Stimulated activated memory B cell treated with anti-CD40 and anti-IgM and Interleukin-4, amounts not matched to agents 10 μg/mL and 1 μg/mL and 100 μg/mL, for 72 hours (primary cell): ENCODE measurements around the gene MMRN2.
"Not testable (repeated sequence)": the region's sequence is repeated elsewhere in the genome, so short reads cannot be mapped to it uniquely, and the experiment has no call there.

ENCODE experiments used
- ATAC-seq: fragments of 150-1000 bp; cut with Tn5 transposase; 2 replicates; pipeline ENCODE4 v1.10.0; 2021
- H3K27ac Mint-ChIP-seq: one replicate; pipeline ENCODE4 v1.8.0; 2022; ENCODE audit warnings: mild to moderate bottlenecking, mixed read lengths
- H3K27me3 Mint-ChIP-seq: one replicate; pipeline ENCODE4 v1.8.0; 2022; ENCODE audit warnings: mixed read lengths
- H3K36me3 Mint-ChIP-seq: one replicate; pipeline ENCODE4 v1.8.0; 2022; ENCODE audit warnings: mixed read lengths
- H3K4me1 Mint-ChIP-seq: one replicate; pipeline ENCODE4 v1.8.0; 2022; ENCODE audit warnings: mixed read lengths
- H3K4me3 Mint-ChIP-seq: one replicate; pipeline ENCODE4 v1.8.0; 2022; ENCODE audit warnings: mild to moderate bottlenecking, moderate library complexity, mixed read lengths
- H3K9me3 Mint-ChIP-seq: one replicate; pipeline ENCODE4 v1.8.0; 2022; ENCODE audit warnings: mixed read lengths

Gene MMRN2

DNA sequence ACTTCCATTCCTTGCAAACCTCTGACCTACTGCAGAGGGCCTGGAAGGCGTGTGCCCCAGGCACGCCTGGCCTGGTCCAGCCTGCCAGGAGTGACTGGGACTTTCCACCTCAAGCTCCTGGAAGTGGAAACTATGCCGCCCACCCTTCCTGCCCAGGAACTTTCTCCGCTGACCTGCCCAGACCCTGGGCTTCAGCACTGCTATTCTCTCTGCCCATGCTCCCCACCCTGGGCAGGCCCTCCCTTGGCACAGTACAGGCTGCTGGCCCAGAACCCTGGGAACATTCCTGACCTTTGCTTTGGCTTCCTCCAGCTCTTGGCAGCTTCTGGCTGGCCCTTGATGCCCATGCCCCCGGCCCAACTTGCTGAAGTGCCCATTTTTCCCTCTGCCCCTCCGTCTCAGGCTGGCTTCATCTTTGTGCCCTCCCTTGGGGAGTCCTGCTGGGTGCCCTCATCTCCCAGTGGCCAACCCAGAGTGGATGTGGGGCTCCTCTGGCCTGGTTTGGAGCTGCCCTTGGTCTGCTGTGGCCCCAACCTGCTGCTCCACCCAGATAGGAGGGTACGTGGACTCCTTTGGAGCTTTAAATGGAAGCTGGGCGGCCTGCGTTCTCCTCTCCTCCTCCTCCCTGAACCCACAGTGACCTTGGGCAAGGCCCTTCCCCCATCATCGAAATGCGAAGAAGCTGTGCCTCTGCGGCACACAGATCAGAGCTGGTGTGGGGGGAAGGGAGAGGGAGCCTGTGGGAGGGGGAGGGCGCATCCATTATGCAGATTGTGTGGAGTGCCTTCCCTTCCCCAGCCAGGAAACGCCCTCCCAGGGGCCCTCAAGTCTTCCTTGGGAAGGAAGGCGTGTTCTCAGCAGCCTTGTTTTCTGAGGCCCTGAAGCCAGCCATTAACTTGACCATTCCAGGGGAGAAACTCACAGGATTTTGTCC is 3.4 kb downstream of the MMRN2 start:
- Mint-ChIP-seq H3K9me3 (peaks cover 8% of the 10 kb centered on the region), H3K27ac (no peak overlapping the region)
- ATAC-seq, result no peak

DNA sequence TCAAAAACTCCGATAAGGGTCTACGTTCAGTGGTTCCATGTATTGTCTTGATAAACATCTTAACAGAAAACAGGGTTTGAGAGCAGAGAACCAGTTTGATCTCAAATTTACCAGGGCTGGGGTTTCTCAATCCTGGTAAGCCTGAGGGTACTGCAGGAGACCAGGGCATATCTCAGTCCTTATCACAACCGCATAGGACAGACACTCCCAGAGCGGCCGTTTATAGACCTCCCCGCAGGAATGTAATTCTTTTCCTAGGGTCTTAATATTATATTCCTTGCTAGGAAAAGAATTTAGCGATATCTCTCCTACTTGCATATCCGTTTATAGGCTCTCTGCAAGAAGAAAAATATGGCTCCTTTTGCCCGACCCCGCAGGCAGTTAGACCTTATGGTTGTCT is 4.7 kb downstream of the MMRN2 start:
- H3K36me3 Mint-ChIP-seq, ATAC-seq, H3K4me1 Mint-ChIP-seq, H3K4me3 Mint-ChIP-seq, H3K27ac Mint-ChIP-seq, H3K9me3 Mint-ChIP-seq: not testable (repeated sequence)
- peaks cover 17% of the 10 kb centered on the region for H3K27me3 Mint-ChIP-seq

More for the DNA sequence above, 3.4 kb downstream of the MMRN2 start:
- no peaks in the 10 kb centered on the region for H3K36me3 Mint-ChIP-seq
- no peaks in the 10 kb centered on the region for H3K4me1 Mint-ChIP-seq
- H3K27me3 Mint-ChIP-seq, result peaks cover 8% of the 10 kb centered on the region
- no peak overlapping the region for H3K4me3 Mint-ChIP-seq

DNA sequence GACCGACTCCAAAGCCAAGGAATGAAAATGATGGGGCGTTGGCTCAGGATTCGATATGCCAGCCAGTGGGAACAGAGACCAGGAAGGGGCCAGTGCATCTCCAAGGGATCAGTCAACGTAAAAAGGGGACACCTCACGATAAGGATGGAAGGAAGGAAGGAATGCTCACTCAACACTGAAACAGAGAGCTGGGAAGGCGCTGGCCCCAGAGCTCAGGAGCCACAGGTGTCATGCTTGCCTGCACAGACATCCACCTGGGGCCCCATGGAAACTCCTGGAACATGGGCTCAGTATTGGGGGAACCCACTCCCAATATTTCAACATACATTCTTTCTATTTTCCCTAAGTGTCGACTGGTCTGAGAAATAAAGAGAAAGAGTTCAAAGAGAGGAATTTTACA is 5.3 kb downstream of the MMRN2 start:
- H3K27ac Mint-ChIP-seq, result no peak overlapping the region
- ATAC-seq, result no peak
- peaks cover 8% of the 10 kb centered on the region for H3K9me3 Mint-ChIP-seq
- peaks cover 13% of the 10 kb centered on the region for H3K27me3 Mint-ChIP-seq
- no peaks in the 10 kb centered on the region for H3K4me1 Mint-ChIP-seq
- H3K4me3 Mint-ChIP-seq, result no peak overlapping the region
- no peaks in the 10 kb centered on the region for H3K36me3 Mint-ChIP-seq

DNA sequence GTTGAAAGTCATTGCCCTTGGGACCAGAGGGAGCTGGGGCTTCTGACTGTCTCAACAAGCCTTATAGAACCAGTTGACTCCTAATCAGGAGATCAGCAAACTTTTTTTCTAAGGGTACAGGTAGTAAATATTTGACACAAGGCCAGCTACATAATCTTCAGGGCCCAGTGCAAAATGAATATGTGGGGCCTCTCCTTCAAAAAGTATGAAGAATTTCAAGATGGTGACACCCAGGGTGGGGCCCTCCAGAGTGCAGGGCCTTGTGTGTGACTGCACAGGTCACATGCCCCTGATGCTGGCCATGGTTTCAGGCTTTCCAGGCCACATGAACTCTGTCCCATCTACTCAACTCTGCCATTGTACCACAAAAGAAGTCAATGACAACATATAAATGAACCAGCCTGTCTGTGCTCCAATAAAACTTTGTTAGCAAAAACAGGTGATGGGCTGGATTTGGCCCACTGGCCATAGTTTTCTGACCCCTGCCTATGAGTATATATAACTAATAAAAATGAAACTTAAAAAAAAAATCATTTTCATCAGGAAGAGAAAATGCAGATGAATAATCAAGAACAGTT is 6.1 kb downstream of the MMRN2 start:
- H3K27ac Mint-ChIP-seq, result no peak overlapping the region
- no peak overlapping the region for H3K4me3 Mint-ChIP-seq
- no peaks in the 10 kb centered on the region for H3K4me1 Mint-ChIP-seq

DNA sequence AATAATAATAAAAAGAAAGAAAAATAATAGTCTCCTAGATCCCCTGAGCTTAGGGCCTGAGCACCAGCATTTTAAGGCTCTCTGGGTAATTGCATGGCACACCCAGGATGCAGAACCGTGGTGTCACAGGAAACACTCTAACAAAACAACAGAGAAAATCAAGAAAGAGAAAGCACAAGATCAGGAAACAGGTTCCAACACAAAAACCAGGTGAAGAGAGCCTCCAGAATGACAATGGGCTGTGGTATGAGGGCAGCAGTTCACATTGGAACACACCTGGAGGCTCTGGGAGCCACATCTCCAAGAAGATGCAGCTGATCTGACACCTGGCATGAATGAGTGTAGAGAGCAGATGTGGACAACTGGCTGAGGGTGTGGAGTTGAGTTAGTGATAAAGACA is 7.1 kb downstream of the MMRN2 start:
- H3K27me3 Mint-ChIP-seq, result peaks cover 21% of the 10 kb centered on the region
- peaks cover 8% of the 10 kb centered on the region for H3K9me3 Mint-ChIP-seq
- no peak for ATAC-seq
- H3K4me1 Mint-ChIP-seq, result no peaks in the 10 kb centered on the region
- H3K27ac Mint-ChIP-seq, result no peak overlapping the region
- no peaks in the 10 kb centered on the region for H3K36me3 Mint-ChIP-seq
- no peak overlapping the region for H3K4me3 Mint-ChIP-seq

More for the DNA sequence above, 6.1 kb downstream of the MMRN2 start:
- Mint-ChIP-seq H3K36me3 (no peaks in the 10 kb centered on the region), H3K27me3 (peaks cover 19% of the 10 kb centered on the region), H3K9me3 (peaks cover 8% of the 10 kb centered on the region)
- no peak for ATAC-seq

DNA sequence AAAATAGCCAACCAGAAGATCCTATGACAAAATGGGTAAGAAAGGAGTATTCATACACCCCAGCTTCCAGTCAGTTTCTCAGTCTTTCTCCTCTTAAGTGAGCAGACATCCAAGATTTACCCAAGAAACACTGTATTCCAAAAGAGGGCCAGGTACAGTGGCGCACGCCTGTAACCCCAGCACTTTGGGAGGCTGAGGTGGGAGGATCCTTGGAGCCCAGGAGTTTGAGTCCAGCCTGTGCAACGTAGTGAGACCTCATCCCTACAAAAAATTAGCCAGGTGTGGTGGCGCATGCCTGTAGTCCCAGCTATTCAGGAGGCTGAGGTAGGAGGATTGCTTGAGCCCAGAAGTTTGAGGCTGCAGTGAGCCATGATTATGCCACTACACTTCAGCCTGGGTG is 9.6 kb downstream of the MMRN2 start:
- H3K27me3 Mint-ChIP-seq, result peaks cover 21% of the 10 kb centered on the region
- H3K4me1 Mint-ChIP-seq, H3K27ac Mint-ChIP-seq, H3K36me3 Mint-ChIP-seq, ATAC-seq, H3K4me3 Mint-ChIP-seq, H3K9me3 Mint-ChIP-seq: not testable (repeated sequence)

DNA sequence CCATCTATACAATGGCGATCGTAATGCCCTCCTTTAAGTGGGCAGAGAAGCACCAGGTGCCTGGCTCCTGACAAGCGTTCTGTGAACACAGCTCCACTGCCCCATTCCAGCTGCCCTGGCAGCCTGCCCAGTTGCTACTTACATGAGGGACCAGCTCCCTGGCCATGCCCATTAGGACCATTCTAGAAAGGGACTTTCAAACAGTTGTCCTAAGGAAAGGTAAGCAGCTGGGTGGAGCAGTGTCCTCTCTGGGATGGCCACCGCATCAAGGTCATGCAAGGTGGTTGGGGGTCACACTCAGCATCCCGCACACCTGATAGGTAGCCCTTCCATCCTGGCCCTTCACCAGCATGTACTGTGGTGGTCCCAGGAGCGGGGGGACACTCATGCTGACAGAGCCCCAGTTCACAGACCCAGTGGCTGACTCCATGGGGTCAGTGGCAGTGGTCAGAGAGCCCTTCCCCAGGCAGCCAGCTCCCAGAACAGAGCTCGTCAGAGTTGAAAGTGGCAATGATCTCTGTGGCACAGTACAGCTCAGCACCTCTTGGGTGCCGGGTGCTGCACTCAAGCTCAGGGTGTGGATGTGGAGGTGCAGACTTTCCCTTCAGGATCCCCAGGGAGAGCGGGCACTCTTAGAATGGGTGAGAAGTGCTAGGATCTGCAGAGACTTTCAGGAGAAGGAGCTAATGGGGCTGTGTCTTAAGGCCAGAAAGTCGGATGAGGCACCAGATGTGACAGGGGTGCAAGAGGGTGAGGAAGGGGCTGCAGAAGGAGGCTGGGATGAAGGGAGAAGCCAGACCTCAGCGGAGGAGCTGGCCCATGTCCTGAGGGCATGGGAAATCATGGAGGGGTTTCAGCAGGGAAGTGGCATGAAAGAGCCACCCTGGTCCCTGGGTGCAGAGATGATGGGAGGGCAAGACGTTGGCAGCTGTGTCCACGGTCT is 10.9 kb downstream of the MMRN2 start:
- H3K4me3 Mint-ChIP-seq, result no peak overlapping the region
- no peaks in the 10 kb centered on the region for H3K9me3 Mint-ChIP-seq
- ATAC-seq, result no peak
- no peak overlapping the region for H3K27ac Mint-ChIP-seq
- H3K36me3 Mint-ChIP-seq, result no peaks in the 10 kb centered on the region
- H3K27me3 Mint-ChIP-seq, result peaks cover 21% of the 10 kb centered on the region
- H3K4me1 Mint-ChIP-seq, result no peaks in the 10 kb centered on the region

DNA sequence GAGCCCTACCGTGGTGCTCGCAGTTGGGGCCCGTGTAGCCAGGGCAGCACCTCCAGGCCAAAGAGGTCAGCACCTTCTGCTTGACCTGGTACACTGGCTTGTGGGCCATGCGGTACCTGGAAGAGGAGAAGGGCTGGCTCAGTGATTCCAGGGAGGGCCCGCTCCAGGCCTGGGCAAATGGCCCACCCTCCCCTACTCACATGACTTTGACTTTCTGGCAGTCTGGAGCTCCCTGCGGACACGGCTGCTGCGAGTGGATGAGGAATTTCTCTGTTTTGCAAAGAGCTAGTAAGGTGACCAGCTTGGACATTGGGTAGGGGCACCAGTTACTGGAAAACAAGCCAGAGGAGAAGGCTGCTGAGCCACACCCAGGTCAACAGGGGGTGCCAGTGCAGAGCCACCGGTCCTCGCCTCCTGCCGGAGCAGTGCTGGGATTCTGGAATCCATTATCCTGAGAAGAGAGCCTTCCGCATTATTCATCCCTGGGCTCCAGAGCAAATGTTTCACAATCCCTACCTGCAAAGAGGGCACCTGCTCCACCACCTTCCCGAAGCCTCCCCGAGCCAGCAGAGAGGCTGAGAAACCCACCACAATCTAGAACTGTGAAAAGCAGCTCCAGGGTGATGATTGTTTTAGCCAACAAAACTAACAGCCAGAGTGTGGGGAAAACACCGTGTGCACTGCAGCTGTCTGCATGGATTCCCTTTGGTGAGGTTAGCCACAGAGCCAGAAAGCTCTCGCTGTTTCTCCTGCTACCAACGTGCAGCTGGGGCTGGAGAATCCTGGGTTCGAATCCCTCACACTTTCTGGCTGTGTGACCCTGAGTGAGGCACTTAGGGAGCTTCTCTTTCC is 11.8 kb downstream of the MMRN2 start:
- H3K27ac Mint-ChIP-seq, result no peak overlapping the region
- H3K4me1 Mint-ChIP-seq, result no peaks in the 10 kb centered on the region
- H3K27me3 Mint-ChIP-seq, result peaks cover 21% of the 10 kb centered on the region
- no peak for ATAC-seq
- H3K4me3 Mint-ChIP-seq, result no peak overlapping the region
- no peaks in the 10 kb centered on the region for H3K36me3 Mint-ChIP-seq
- no peaks in the 10 kb centered on the region for H3K9me3 Mint-ChIP-seq

DNA sequence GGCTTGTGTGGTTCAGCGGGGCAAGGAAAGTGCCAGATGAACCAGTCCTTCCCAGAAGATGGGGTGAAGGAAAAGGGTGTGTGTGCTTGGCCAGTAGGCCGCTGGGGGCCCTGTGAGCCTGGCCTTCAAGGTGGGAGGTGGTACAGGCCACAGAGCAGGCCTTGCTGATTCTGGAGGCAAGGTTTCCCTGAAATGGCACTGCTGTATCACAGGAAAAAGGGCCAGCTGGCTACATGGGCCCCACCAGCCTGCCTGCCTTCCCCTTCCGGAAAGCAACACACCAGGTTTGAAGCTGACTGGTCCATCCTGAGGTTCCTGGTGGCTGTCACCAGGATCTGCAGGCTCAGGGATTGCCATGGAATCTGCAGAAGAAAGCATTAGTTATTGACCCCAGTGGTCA is 12.5 kb downstream of the MMRN2 start:
- Mint-ChIP-seq H3K4me1 (no peaks in the 10 kb centered on the region), H3K9me3 (no peaks in the 10 kb centered on the region), H3K36me3 (no peaks in the 10 kb centered on the region), H3K27me3 (peaks cover 21% of the 10 kb centered on the region), H3K27ac (no peak overlapping the region), H3K4me3 (no peak overlapping the region)
- no peak for ATAC-seq

DNA sequence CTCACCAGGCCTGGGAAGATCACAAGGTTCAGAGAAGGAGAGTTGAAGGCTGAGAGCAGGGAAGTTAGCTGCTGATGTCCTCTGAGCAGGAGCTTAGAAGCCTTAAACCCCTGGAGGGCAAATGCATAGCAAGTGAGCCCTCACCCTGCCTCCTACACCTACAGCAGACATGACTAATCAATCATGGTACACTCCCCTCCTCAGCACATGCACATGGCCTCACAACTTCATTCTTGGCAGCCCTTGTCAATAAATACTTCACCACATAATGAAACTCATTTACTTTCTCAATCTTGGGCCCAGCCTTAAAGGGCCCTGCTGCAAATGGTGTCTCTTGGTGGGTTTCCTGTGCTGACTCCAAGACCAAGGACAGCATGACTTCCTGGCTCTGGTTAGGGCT is 12.9 kb downstream of the MMRN2 start:
- peaks cover 21% of the 10 kb centered on the region for H3K27me3 Mint-ChIP-seq
- no peaks in the 10 kb centered on the region for H3K9me3 Mint-ChIP-seq
- H3K36me3 Mint-ChIP-seq, result no peaks in the 10 kb centered on the region
- ATAC-seq, result no peak
- H3K4me1 Mint-ChIP-seq, result no peaks in the 10 kb centered on the region
- H3K4me3 Mint-ChIP-seq, result no peak overlapping the region
- H3K27ac Mint-ChIP-seq, result no peak overlapping the region

DNA sequence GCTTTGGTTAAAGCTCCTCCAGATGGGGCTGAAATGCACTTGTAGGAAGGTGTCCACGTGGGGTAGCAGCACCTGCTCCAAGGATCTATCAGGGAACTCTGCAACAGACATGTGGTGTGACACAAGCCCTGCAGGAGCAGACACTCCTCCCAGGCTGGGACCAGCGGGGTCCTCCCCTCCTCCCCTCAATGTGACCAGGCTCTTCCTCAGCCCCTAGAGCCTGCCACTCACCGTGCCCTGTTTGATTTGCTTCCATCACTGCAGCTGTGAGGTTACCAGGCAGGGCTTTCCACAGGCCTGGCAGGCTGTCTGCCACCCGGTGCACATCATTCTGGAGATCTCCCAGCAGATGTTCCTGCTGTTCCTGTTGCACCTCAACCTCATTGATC is 13.4 kb downstream of the MMRN2 start:
- no peak overlapping the region for H3K27ac Mint-ChIP-seq
- no peaks in the 10 kb centered on the region for H3K4me1 Mint-ChIP-seq
- peaks cover 21% of the 10 kb centered on the region for H3K27me3 Mint-ChIP-seq
- no peaks in the 10 kb centered on the region for H3K9me3 Mint-ChIP-seq
- no peak for ATAC-seq
- no peaks in the 10 kb centered on the region for H3K36me3 Mint-ChIP-seq
- no peak overlapping the region for H3K4me3 Mint-ChIP-seq

DNA sequence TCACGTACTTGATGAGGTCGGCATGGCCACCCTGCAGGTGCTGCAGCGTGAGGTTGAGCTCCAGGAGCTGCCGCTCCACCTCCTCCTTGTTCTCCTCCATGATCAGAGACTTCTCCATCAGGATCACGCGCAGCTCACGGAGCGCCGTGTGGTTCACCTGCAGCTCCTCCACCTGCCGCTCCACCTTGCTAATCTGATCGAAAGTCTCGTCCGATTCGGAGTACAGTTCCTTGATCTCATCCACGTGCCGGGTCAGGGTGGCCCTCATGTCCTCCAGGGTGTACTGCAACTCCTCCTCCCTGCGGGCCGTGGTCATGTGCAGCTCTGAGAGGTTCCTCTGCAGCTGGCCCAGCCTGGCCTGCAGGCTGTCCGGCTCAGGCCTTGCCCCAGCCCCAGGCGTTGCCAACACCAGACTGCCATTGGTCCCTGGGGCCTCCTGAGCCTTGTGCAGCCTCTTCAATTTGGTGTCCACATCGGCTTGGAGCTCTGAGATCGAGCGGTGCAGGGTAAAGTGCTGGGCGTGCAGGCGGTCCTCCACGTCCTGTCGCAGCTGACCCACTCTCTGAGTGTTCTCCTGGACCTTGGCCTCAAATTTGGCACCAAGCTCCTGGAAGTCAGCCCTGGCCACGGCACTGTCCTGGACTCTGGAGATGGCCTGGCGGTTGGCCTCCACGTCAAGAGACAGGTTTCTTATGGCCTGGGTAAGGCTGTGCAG is 13.9 kb downstream of the MMRN2 start:
- no peak overlapping the region for H3K27ac Mint-ChIP-seq
- H3K27me3 Mint-ChIP-seq, result peaks cover 19% of the 10 kb centered on the region
- H3K4me3 Mint-ChIP-seq, result no peak overlapping the region
- no peaks in the 10 kb centered on the region for H3K9me3 Mint-ChIP-seq
- no peak for ATAC-seq
- no peaks in the 10 kb centered on the region for H3K36me3 Mint-ChIP-seq
- H3K4me1 Mint-ChIP-seq, result no peaks in the 10 kb centered on the region

DNA sequence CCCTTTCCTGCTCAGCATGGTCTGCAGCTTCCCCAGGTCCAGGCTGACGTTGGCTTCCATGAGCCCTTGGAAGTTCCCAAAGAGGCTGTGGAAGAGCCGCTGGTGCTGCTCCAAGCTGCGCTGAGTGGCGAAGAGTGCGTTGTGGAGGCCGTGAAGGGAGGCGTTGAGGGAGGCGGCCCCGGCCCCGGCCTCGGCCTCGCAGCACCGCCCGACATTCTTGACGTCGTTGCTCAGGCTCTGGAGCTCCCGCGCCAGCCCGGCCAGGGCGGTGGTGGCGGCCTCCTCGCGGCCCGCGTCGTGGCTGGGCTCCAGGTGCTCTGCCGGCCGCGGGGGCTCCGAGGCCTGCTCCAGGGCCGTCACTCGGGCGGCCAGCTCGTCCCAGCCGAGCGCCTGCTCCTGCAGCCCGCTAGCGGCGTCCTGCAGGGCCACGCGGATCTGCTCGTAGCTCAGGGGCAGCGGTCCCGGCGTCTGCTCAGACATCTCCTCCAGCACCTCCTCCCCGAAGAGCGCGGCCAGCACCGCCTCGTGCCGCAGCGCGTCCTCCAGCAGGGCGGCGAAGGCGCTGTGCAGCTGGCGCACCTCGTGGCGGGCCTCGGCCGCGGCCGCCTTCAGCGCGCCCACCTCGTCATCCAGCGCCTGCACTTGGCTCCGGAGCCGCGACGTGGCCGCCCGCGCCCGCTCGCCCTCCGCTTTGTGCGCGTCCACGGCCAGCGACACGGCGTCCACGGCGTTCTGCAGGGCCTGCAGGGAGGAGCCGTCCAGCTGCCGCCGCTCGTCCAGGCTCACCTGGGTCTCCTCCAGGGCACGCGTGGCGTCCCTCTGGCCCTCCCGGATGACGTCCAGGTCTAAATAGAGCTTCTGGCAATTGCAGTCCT is 14.7 kb downstream of the MMRN2 start:
- no peak for ATAC-seq
- H3K27ac Mint-ChIP-seq, result no peak overlapping the region
- H3K36me3 Mint-ChIP-seq, result no peaks in the 10 kb centered on the region
- no peak overlapping the region for H3K4me3 Mint-ChIP-seq
- peaks cover 12% of the 10 kb centered on the region for H3K27me3 Mint-ChIP-seq
- H3K9me3 Mint-ChIP-seq, result no peaks in the 10 kb centered on the region
- no peaks in the 10 kb centered on the region for H3K4me1 Mint-ChIP-seq
